ENCODE results near the gene CADM1. TPM values are rescaled to one million over a fixed set of nuclear protein-coding genes. Genes with fewer than 3 reads are reported as not detected.

Gene CADM1
- total RNA-seq, 6 experiments from 2014 or later: 21.1 to 56.7 (median 30.6) TPM

GRCh38 chr11:115275045-115275444 lies 229.2 kb downstream of the CADM1 start:
- 93% methylated on average over 11 of the region's 11 CpGs for WGBS (ENCODE audit: insufficient coverage, low coverage, low lambda C conversion rate, missing lambda C conversion rate)
- DNase-seq: no peak
- H3K36me3 ChIP-seq: no peaks in the 10 kb centered on the region

GRCh38 chr11:115272925-115273324 lies 231.3 kb downstream of the CADM1 start:
- Histone ChIP-seq H3K36me3 (no peaks in the 10 kb centered on the region), H3K4me3 (no peak overlapping the region), H3K4me1 (no peaks in the 10 kb centered on the region), H3K9me3 (no peaks in the 10 kb centered on the region), H3K27ac (no peak overlapping the region), H3K27me3 (no peaks in the 10 kb centered on the region)
- DNase-seq: no peak
- intact Hi-C loops (cut with DNase I): no loop called here
- TF ChIP-seq CTCF (IDR thresholded peaks at IDR 0.05): no peak
- no peak for TF ChIP-seq POLR2A (IDR thresholded peaks at IDR 0.05)
- ATAC-seq: peak in 1 of 4 donors; percentile 35
- 31% methylated on average over 3 of the region's 4 CpGs for WGBS (ENCODE audit: insufficient coverage, low coverage, low lambda C conversion rate, missing lambda C conversion rate)

More at GRCh38 chr11:115275045-115275444, 229.2 kb downstream of the CADM1 start:
- no peaks in the 10 kb centered on the region for H3K9me3 ChIP-seq
- no peak for ATAC-seq
- H3K27me3 ChIP-seq: no peaks in the 10 kb centered on the region
- H3K4me1 ChIP-seq: no peaks in the 10 kb centered on the region
- no peak for TF ChIP-seq CTCF (IDR thresholded peaks at IDR 0.05)
- TF ChIP-seq POLR2A (IDR thresholded peaks at IDR 0.05): no peak
- no peak overlapping the region for H3K27ac ChIP-seq
- intact Hi-C loops (cut with DNase I): no loop called here
- no peak overlapping the region for H3K4me3 ChIP-seq

GRCh38 chr11:115271643-115272042 lies 232.6 kb downstream of the CADM1 start:
- Histone ChIP-seq H3K36me3 (no peaks in the 10 kb centered on the region), H3K4me3 (no peak overlapping the region), H3K27me3 (no peaks in the 10 kb centered on the region), H3K4me1 (no peaks in the 10 kb centered on the region), H3K27ac (no peak overlapping the region), H3K9me3 (no peaks in the 10 kb centered on the region)
- intact Hi-C loops (cut with DNase I): no loop called here
- DNase-seq (no peak), ATAC-seq (no peak)
- TF ChIP-seq CTCF (IDR thresholded peaks at IDR 0.05) (no peak), POLR2A (IDR thresholded peaks at IDR 0.05) (no peak)

GRCh38 chr11:115269191-115269950 lies 234.8 kb downstream of the CADM1 start:
- 94% methylated on average over 8 of the region's 8 CpGs for WGBS (ENCODE audit: insufficient coverage, low coverage, low lambda C conversion rate, missing lambda C conversion rate)
- H3K27me3 ChIP-seq: no peaks in the 10 kb centered on the region
- DNase-seq: no peak
- intact Hi-C loops (cut with DNase I): no loop called here
- no peak for ATAC-seq
- no peak overlapping the region for H3K27ac ChIP-seq
- H3K36me3 ChIP-seq: no peaks in the 10 kb centered on the region
- H3K4me3 ChIP-seq: no peak overlapping the region
- H3K9me3 ChIP-seq: no peaks in the 10 kb centered on the region
- H3K4me1 ChIP-seq: no peaks in the 10 kb centered on the region
- TF ChIP-seq POLR2A (IDR thresholded peaks at IDR 0.05): no peak
- no peak for TF ChIP-seq CTCF (IDR thresholded peaks at IDR 0.05)

All from right lobe of liver (tissue), 6 donors.